Endothelial cell (in vitro differentiated cells): ENCODE data around the gene PLXNA3. TPM values are rescaled to one million over a fixed set of nuclear protein-coding genes. Genes with fewer than 3 reads are reported as not detected.
"Not testable (repeated sequence)": the region's sequence is repeated elsewhere in the genome, so short reads cannot be mapped to it uniquely, and the experiment has no call there.

Experiments
- DNase-seq: peaks from one replicate; pipeline ENCODE4 v3.0.0; 2021; ENCODE audit warnings: low spot score
- H3K27ac Mint-ChIP-seq: one replicate; pipeline ENCODE4 v1.8.0; 2021; ENCODE audit warnings: mixed read lengths, inconsistent platforms; ENCODE audit not compliant: unreplicated experiment
- H3K27me3 Mint-ChIP-seq: one replicate; pipeline ENCODE4 v1.8.0; 2021; ENCODE audit warnings: mild to moderate bottlenecking, moderate library complexity, mixed read lengths, inconsistent platforms; ENCODE audit not compliant: unreplicated experiment
- H3K36me3 Mint-ChIP-seq: one replicate; pipeline ENCODE4 v1.8.0; 2021; ENCODE audit warnings: mild to moderate bottlenecking, low read depth, mixed read lengths, inconsistent platforms; ENCODE audit not compliant: unreplicated experiment
- H3K4me1 Mint-ChIP-seq: one replicate; pipeline ENCODE4 v1.8.0; 2021; ENCODE audit warnings: mild to moderate bottlenecking, mixed read lengths, inconsistent platforms; ENCODE audit not compliant: unreplicated experiment
- H3K4me3 Mint-ChIP-seq: one replicate; pipeline ENCODE4 v1.8.0; 2021; ENCODE audit warnings: mild to moderate bottlenecking, mixed read lengths, inconsistent platforms; ENCODE audit not compliant: unreplicated experiment
- H3K9me3 Mint-ChIP-seq: one replicate; pipeline ENCODE4 v1.8.0; 2021; ENCODE audit warnings: mixed read lengths, inconsistent platforms; ENCODE audit not compliant: unreplicated experiment
- CTCF ChIP-seq: fragments of 200-600 bp; sonication (generic); IDR thresholded peaks from one replicate; pipeline ENCODE4 v1.5.0; 2021; ENCODE audit warnings: antibody characterized with exemption; ENCODE audit not compliant: unreplicated experiment
- total RNA-seq: library from RNA; stranded (reverse); fragmentation: NEBNext Ultra II Directional; extraction: Animal tissue kit (Norgen Biotek cat#: 25700); gene quantifications from one replicate; pipeline ENCODE4 v1.2.1, GENCODE V29; 2021; ENCODE audit not compliant: unreplicated experiment

Gene PLXNA3
- total RNA-seq, 1 donor from 2014 or later = 54.5 TPM

- H3K27me3 Mint-ChIP-seq = peaks cover 4% of the 10 kb centered on the region
- H3K27ac Mint-ChIP-seq = peak within 1 kb of the TSS; percentile 52
- H3K4me1 Mint-ChIP-seq = peaks cover 2% of the 10 kb centered on the region
- no peaks in the 10 kb centered on the region for H3K9me3 Mint-ChIP-seq
- TF ChIP-seq CTCF = no peak
- DNase-seq = peak; percentile 86
- H3K36me3 Mint-ChIP-seq = peaks cover 4% of the 10 kb centered on the region
- peak within 1 kb of the TSS; percentile 88 for H3K4me3 Mint-ChIP-seq
Measured at GRCh38 chrX:154490414-154491083, 32.5 kb downstream of the PLXNA3 start, which contains the start of gene SLC10A3. TSS of gene SLC10A3 (minus strand) at chrX:154490629. CDS start at chrX:154488940, 1,689 bp downstream.

GRCh38 chrX:154494715-154495114 lies 36.6 kb downstream of the PLXNA3 start:
- peaks cover 2% of the 10 kb centered on the region for H3K27me3 Mint-ChIP-seq
- no peaks in the 10 kb centered on the region for H3K36me3 Mint-ChIP-seq
- no peak overlapping the region for H3K27ac Mint-ChIP-seq
- peaks cover under 1% of the 10 kb centered on the region for H3K4me1 Mint-ChIP-seq
- no peak overlapping the region for H3K4me3 Mint-ChIP-seq
- no peak for DNase-seq
- no peak for TF ChIP-seq CTCF
- H3K9me3 Mint-ChIP-seq = no peaks in the 10 kb centered on the region

- H3K9me3 Mint-ChIP-seq = no peaks in the 10 kb centered on the region
- no peaks in the 10 kb centered on the region for H3K4me1 Mint-ChIP-seq
- no peak for TF ChIP-seq CTCF
- H3K27ac Mint-ChIP-seq = no peak overlapping the region
- H3K27me3 Mint-ChIP-seq = peaks cover 2% of the 10 kb centered on the region
- H3K4me3 Mint-ChIP-seq = no peak overlapping the region
- no peaks in the 10 kb centered on the region for H3K36me3 Mint-ChIP-seq
- no peak for DNase-seq
Measured at GRCh38 chrX:154495472-154495922, 37.4 kb downstream of the PLXNA3 start.

DNA sequence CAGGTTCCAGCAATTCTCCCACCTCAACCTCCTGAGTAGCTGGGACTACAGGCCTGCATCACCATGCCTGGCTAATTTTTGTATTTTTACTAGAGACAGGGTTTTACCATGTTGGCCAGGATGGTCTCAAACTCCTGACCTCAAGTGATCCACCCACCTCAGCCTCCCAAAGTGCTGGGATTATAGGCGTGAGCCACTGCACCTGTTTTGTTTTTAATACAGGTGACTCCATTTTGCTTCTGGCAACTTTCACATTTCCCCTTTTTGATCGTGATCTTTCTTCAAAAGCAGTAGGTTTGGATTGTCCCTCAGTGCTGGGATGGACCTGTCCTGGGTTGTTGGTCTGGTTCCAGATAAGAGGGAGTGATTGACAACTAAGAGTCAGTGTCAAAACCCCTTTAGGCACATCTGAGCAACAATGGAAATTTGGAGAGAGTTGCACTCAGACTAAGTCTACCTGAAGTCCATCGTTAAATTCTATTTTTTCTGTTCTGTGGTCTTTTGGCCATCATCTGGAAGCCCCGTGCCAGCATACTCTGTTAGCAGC lies 38.6 kb downstream of the PLXNA3 start:
- not testable (repeated sequence) for H3K4me1 Mint-ChIP-seq, H3K27me3 Mint-ChIP-seq, H3K36me3 Mint-ChIP-seq, H3K9me3 Mint-ChIP-seq, H3K27ac Mint-ChIP-seq, DNase-seq, H3K4me3 Mint-ChIP-seq

DNA sequence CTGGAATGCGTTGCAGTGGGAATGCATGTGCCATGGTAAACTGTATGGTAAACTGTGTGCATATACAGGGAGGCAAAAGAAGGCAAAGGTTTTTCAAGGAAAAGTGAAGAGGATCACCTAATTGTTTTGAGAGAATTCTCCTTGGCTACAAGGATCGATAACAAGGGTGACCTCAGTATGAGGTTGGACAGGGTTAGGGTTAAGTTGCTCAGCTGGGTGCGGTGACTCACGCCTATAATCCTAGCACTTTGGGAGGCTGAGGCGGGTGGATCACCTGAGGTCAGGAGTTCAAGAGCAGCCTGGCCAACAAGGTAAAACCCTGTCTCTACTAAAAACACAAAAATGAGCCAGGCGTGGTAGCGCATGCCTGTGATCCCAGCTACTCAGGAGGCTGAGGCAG lies 43.3 kb downstream of the PLXNA3 start:
- DNase-seq, H3K9me3 Mint-ChIP-seq, H3K27ac Mint-ChIP-seq, H3K4me3 Mint-ChIP-seq, H3K4me1 Mint-ChIP-seq, H3K27me3 Mint-ChIP-seq, H3K36me3 Mint-ChIP-seq: not testable (repeated sequence)

DNA sequence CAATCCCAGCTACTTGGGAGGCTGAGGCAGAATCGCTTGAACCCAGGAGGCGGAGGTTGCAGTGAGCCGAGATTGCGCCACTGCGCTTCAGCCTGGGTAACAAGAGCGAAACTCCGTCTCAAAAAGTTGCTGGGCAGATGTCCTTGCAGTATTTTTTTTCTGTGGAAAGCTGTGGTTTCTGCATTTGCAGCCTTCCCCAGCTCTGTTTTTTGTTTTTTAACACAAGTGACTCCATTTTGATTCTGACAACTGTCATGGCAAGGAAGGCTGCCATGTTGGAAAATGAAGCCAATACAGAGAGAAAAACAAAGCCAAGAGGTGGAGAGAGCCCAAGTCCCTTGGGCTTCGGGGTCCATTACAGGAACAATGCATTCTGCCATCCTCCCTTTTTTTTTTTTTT lies 44.0 kb downstream of the PLXNA3 start:
- Mint-ChIP-seq H3K4me1 (no peaks in the 10 kb centered on the region), H3K36me3 (peaks cover 3% of the 10 kb centered on the region), H3K27ac (no peak overlapping the region), H3K4me3 (no peak overlapping the region), H3K27me3 (no peaks in the 10 kb centered on the region), H3K9me3 (no peaks in the 10 kb centered on the region)
- TF ChIP-seq CTCF = no peak
- DNase-seq = no peak
